Fibroblast of lung (primary cell): ENCODE results near the gene LRRFIP1. TPM values are rescaled to one million over a fixed set of nuclear protein-coding genes. Genes with fewer than 3 reads are reported as not detected.

Experiments used
- DNase-seq, 2 donors: peaks; one replicate each; pipeline versions ENCODE4 v3.0.0 to v3.0.0-alpha.2; 2010; ENCODE audit warnings: low read depth in 2 of 2
- H2AFZ ChIP-seq: 2 replicates; pipeline ENCODE4 v1.5.1; 2012; ENCODE audit warnings: low read length, control low read depth, inconsistent platforms
- H3K27ac ChIP-seq: 2 replicates; pipeline ENCODE4 v1.5.1; 2011; ENCODE audit warnings: low read length, control low read depth; ENCODE audit not compliant: insufficient read depth
- H3K27me3 ChIP-seq: 2 replicates; pipeline ENCODE4 v1.5.1; 2011; ENCODE audit warnings: mild to moderate bottlenecking, low read length; ENCODE audit not compliant: control insufficient read depth, insufficient read depth
- H3K36me3 ChIP-seq: 2 replicates; pipeline ENCODE4 v1.5.1; 2011; ENCODE audit warnings: low read length; ENCODE audit not compliant: control insufficient read depth, insufficient read depth
- H3K4me1 ChIP-seq: 2 replicates; pipeline ENCODE4 v1.5.1; 2011; ENCODE audit warnings: low read length; ENCODE audit not compliant: control insufficient read depth, insufficient read depth; ENCODE audit errors: extremely low read depth
- H3K4me2 ChIP-seq: 2 replicates; pipeline ENCODE4 v1.5.1; 2011; ENCODE audit warnings: low read length, control low read depth; ENCODE audit not compliant: insufficient read depth; ENCODE audit errors: extremely low read depth
- H3K4me3 ChIP-seq, 4 experiments: fragments of 200-600 bp in 1 of 4; sonication (generic) in 1 of 4; replicated peaks in 1 of 4; 2 replicates each; pipeline ENCODE4 v1.5.1; 2011 to 2016; ENCODE audit warnings: low read length in 4 of 4, low read depth in 3 of 4, mild to moderate bottlenecking in 3 of 4, control low read depth in 2 of 4, inconsistent platforms in 1 of 4, mixed read lengths in 1 of 4; ENCODE audit not compliant: insufficient read depth in 1 of 4; ENCODE audit errors: control extremely low read depth in 1 of 4
- H3K79me2 ChIP-seq: 2 replicates; pipeline ENCODE4 v1.5.1; 2012; ENCODE audit warnings: mild to moderate bottlenecking, low read length, inconsistent platforms; ENCODE audit not compliant: control insufficient read depth, insufficient read depth
- H3K9ac ChIP-seq: 2 replicates; pipeline ENCODE4 v1.5.1; 2011; ENCODE audit warnings: mild to moderate bottlenecking, low read length, control low read depth; ENCODE audit not compliant: insufficient read depth
- H3K9me3 ChIP-seq: 2 replicates; pipeline ENCODE4 v1.5.1; 2012; ENCODE audit warnings: low read depth, low read length; ENCODE audit not compliant: control insufficient read depth, insufficient read depth
- H4K20me1 ChIP-seq: 2 replicates; pipeline ENCODE4 v1.5.1; 2011; ENCODE audit warnings: low read length; ENCODE audit not compliant: control insufficient read depth, insufficient read depth; ENCODE audit errors: extremely low read depth
- EZH2 ChIP-seq: IDR thresholded peaks from 2 replicates; pipeline ENCODE4 v1.5.1; 2012; ENCODE audit warnings: low read length, control low read depth, mild to moderate bottlenecking; ENCODE audit errors: missing control alignments
- polyA plus RNA-seq, 2 donors: library from polyadenylated mRNA; depleted of rRNA in 1 of 2; stranded (reverse) in 1 of 2; unstranded in 1 of 2; fragments of >200 nt; gene quantifications; 2 replicates each; pipeline ENCODE4 v1.2.1, GENCODE V29; 2011 to 2012; ENCODE audit warnings: missing spikeins in 1 of 2
- total RNA-seq: library from RNA; depleted of rRNA; stranded (reverse); fragments of >200 nt; gene quantifications from 2 replicates; pipeline ENCODE4 v1.2.1, GENCODE V29; 2014
- TF ChIP-seq, protein P1 (sequence below), 2 donors: IDR thresholded peaks in 1 of 2; conservative IDR thresholded peaks in 1 of 2; 1 replicate in 1 of 2; 2 replicates in 1 of 2; pipeline ENCODE4 v1.5.1; 2011 to 2012; ENCODE audit warnings: low read length in 2 of 2, control low read depth in 1 of 2, inconsistent platforms in 1 of 2, low read depth in 1 of 2, mild to moderate bottlenecking in 1 of 2

LRRFIP1 gene
- total and polyA plus RNA-seq, 2 donors (not counting 1 experiment from before 2014, with no cell fraction given) = 58.1 to 113 TPM

DNA sequence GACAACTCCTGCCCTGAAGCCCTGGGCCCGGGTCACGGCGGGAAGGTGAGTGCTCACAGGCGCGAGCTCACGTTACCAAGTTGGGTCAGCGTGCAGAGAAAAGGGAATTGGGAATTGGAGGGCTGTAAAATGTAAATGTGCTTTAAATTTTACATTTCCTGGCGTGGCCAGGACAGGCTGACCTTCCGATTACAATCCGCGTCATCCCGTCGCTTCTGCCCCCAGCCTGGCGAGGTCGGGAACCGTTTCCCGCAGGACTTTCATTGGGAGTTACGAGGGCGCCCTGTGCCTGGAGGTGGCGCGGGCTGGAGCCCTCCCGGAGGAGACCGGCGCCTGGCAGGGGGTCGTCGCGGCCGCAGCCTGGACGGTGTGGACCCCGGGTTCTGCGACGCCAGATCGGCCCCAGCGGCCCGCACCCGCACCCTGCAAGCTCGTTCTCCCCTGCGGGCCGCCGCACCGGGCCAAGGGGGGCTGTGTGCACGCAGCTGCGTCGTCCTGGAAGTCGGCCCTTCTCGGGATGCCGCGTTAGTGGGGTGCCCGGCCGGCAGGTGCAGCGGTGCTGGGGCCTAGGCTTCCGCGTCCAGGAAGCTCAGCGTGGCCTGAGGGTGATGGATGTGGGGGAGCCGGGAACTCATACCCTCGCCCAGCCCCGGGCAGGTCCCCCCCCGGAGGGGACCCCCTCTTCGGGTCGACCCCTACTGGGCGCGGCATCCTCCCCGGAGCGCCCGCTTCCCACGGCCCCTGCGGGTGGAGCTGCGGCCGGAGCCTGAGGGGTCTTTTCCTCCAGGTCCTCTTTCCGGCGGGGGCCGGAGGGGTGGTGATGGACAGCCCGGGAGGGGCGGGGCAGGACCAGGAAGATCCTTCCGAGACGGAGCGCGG, 63.9 kb downstream of the LRRFIP1 start:
- no peaks in the 10 kb centered on the region for H3K9me3 ChIP-seq
- DNase-seq = no peak
- no peaks in the 10 kb centered on the region for H4K20me1 ChIP-seq
- H3K9ac ChIP-seq = peak overlapping the region; percentile 88
- no peak for TF ChIP-seq EZH2
- TF ChIP-seq, protein P1, sequence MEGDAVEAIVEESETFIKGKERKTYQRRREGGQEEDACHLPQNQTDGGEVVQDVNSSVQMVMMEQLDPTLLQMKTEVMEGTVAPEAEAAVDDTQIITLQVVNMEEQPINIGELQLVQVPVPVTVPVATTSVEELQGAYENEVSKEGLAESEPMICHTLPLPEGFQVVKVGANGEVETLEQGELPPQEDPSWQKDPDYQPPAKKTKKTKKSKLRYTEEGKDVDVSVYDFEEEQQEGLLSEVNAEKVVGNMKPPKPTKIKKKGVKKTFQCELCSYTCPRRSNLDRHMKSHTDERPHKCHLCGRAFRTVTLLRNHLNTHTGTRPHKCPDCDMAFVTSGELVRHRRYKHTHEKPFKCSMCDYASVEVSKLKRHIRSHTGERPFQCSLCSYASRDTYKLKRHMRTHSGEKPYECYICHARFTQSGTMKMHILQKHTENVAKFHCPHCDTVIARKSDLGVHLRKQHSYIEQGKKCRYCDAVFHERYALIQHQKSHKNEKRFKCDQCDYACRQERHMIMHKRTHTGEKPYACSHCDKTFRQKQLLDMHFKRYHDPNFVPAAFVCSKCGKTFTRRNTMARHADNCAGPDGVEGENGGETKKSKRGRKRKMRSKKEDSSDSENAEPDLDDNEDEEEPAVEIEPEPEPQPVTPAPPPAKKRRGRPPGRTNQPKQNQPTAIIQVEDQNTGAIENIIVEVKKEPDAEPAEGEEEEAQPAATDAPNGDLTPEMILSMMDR (conservative IDR thresholded peaks at IDR 0.05 in 1 of 2, IDR thresholded peaks at IDR 0.05 in 1 of 2; ENCODE audit: low read depth in 1 of 2, low read length in 2 of 2) = no peak
- H3K79me2 ChIP-seq = peaks cover 34% of the 10 kb centered on the region
- peak overlapping the region; percentile 86 for H3K27ac ChIP-seq
- peak overlapping the region; percentile 6 for H3K4me2 ChIP-seq
- H3K4me1 ChIP-seq = peaks cover 43% of the 10 kb centered on the region
- peak overlapping the region; percentile 42 to 72 (median 50) for H3K4me3 ChIP-seq
- H2AFZ ChIP-seq = no peak overlapping the region
- H3K36me3 ChIP-seq = no peaks in the 10 kb centered on the region
- H3K27me3 ChIP-seq = no peaks in the 10 kb centered on the region

DNA sequence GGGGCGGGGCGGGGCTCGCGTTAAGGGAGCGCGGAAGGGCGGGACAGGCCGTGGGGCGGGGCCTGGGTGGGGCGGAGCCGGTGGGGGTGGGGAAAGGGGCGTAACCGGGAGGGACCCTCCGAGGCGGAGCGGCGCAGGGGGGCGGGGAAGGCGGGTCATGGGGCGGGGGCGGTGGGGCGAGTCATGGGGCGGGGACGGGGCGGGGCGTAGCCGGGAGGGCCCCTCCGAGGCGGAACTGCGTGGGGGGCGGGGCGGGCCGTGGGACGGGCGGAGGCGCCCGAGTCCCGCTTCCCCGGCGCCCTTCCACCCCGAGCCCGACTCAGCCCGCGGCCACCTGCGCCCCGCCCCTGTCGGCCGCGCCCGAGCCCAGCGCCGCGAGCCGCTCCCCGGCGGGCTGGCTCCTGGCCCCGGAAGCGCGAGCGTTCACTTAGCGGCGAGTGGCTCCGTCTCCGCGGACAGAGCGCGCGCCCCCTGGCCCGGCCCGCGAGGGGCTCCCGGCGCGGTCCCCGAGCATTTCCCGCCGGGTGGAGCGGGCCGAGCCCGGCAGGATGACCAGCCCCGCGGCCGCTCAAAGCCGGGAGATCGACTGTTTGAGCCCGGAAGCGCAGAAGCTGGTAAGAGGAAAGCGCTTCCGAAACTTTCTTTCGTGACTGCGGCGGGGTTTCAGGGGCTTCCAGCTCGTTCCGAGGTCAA, 64.7 kb downstream of the LRRFIP1 start:
- H3K9me3 ChIP-seq = no peaks in the 10 kb centered on the region

DNA sequence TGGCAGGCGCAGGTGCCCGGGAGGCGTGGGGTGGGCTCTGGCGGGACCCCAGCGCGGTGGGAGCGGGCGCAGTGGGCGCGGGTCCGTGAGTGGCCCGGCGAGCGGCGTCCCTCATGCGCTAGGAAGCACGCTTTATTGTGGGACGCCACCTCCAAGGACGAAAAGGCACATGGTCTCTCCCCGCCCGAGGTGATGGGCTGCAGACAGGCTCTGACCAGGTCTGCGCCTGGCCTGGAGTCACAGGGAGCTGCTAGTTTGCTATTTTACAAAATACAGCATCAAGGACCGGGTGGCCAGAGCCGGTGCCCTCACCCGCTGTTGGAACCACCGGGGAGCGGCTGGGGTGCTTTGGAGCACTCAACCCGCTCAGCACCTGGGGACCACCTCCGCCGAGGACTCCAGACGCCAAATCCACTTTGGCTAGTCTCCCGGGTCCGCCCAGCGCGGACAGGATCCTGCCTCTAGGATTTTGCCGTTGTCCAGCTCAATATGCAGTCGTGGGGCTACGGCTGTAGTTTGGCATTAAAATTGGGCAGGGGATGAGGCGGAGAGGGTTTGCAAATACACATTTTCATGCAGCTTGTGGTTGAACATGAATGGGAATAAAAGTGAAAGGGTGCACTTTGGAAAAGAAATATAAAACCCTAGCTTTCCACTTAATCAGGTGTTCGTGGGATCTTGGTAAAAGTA, 65.4 kb downstream of the LRRFIP1 start:
- TF ChIP-seq, protein P1 (conservative IDR thresholded peaks at IDR 0.05 in 1 of 2, IDR thresholded peaks at IDR 0.05 in 1 of 2; ENCODE audit: low read depth in 1 of 2, low read length in 2 of 2) = no peak
- TF ChIP-seq EZH2 = no peak
- Histone ChIP-seq H3K36me3 (no peaks in the 10 kb centered on the region), H3K27me3 (no peaks in the 10 kb centered on the region), H3K4me3 (peak overlapping the region; percentile 78 to 88 (median 80)), H3K4me2 (peak overlapping the region; percentile 96), H3K27ac (peak overlapping the region; percentile 95), H4K20me1 (no peaks in the 10 kb centered on the region), H3K9me3 (no peaks in the 10 kb centered on the region), H3K4me1 (peaks cover 38% of the 10 kb centered on the region), H3K9ac (peak overlapping the region; percentile 99), H2AFZ (no peak overlapping the region), H3K79me2 (peaks cover 48% of the 10 kb centered on the region)
- peak in 1 of 2 donors; percentile 33 for DNase-seq

More for the DNA sequence above, 64.7 kb downstream of the LRRFIP1 start:
- Histone ChIP-seq H3K4me1 (peaks cover 39% of the 10 kb centered on the region), H3K4me2 (no peak overlapping the region), H4K20me1 (no peaks in the 10 kb centered on the region), H3K36me3 (no peaks in the 10 kb centered on the region), H3K27ac (peak overlapping the region; percentile 95), H2AFZ (no peak overlapping the region), H3K27me3 (no peaks in the 10 kb centered on the region), H3K79me2 (peaks cover 41% of the 10 kb centered on the region), H3K4me3 (peak overlapping the region; percentile 78 to 88 (median 80)), H3K9ac (peak overlapping the region; percentile 99)
- no peak for TF ChIP-seq EZH2
- DNase-seq = peak; percentile 85 to 90
